NCI-H748 (cell line): Measurements from ENCODE around the gene LCA5L.

Source experiments
- DNase-seq: peaks from one replicate; lab custom pipeline; 2025; ENCODE audit not compliant: unreplicated experiment; lab: John Stamatoyannopoulos, UW

LCA5L gene

DNA sequence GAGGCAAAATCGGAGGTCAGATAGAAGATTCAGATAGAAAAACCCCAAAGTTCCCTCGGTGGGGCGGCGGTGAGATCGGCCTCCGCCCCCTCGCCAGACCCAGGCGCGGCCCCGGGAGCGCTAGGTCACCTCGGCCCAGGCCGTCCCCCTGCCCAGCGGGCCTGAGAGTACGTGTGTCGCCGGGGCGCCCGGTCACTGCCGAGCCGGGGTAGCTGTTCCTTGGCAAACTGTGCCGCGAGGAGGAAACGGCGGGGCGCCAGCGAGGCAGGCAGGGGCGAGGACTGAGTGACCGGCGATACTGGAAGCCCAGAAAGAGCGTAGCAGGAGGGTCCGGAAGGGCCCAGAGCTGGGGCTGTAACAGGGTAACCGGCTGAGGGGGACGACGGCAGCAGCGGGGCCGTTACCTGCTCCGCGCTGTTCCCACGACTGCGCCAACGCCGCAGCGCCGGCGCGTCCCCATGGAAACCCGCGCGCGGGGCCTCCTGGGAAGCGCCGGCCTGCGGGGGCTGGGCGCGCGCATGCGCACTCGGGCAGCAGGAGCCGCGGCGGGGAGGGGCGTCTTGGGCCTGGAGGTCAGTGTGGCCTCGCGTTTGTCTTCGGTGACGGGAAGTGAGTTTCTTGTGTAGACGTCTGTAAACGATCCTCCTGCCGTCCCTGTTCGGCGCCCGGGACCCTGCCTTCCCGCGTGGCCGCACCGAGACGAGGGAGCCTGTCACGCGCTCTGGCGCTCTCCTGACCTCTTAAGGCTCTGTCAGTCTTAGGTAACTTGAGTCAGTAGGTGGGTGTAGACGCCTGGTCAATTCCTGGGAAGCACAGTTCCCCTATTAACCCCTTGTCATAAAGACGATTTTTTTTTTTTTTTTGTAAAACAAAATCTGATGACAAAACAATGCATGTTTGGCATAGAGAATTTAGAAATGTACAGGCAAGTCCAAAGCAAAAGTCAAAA is at the start of gene LCA5L:
Gene LCA5L (minus strand): TSS at position 458 of the 949 bp plus-strand sequence. CDS start 17,285 bp downstream, outside the sequence.
- DNase-seq = peak; percentile 90

DNA sequence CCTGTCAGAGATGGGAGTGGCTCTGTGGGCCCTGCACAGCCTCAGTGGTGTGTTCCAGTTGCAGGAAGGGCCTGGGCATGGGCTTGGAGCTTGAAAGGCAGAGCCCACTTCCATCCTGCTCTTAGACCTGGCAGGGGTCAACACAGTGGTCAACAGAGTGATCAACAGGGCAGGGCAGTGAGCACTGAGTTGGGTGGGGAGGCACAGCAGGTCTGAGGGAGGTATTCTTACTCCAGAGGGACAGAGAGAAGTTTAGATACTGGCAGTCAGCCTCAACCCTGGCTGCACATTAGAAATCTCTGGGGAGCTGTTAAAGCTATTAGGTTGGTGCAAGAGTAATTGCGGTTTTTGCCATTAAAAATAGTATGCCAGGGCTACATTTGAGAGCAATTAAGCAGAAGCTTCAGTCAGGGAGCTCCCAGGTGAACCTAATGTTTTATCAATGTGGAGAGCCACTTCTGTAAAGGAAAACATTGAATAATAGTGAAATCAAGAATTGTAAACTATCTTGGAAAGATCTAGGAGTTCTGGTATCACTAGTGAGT is 43.9 kb upstream of the LCA5L start:
- no peak for DNase-seq

DNA sequence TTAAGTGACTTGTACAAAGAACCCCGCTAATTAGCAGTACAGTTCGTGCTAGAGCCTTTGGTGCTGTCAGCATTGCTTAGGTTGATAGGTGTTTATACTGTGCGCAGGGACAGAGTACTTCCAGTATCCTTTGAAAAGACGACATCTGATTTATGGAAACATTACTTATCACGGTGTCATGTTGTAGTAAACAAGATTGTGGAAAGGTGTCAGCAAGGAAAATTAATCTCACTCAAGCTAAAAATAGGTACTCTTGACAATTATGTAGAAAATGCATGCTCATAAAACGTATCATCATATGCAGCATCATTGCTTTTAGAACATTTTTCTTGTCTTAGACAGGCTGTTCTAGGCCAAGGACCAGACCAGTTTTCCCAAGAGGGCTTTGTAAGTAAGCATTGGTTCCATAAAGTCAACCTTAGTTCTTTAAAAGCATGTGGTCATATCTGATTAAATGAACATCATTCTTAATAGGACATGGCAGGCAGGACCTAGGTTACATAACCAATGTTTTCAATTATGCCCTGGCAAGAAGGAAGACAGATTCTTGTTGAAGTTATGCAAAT is 39.2 kb upstream of the LCA5L start:
- no peak for DNase-seq

DNA sequence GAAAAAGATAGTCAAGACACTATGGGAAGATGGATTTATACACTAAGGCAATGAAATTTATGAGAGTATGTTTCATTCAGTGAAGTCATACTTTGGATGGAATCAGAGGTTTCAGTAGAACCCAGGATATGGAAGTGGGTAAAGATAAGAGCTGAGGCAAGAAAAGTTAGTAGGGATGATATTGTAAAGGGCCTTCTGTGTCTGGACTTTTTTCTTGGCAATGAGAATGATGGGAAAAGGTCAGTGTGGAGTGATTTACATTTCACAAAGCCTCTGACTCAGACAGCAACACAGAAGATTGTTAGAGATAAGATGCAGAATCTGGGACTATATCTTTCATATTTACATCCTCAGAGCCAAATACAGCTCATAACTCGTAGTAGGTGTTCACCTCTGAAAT is 38.3 kb upstream of the LCA5L start:
- no peak for DNase-seq

GRCh38 chr21:39481886-39482285 is 36.3 kb upstream of the LCA5L start:
- no peak for DNase-seq

GRCh38 chr21:39480271-39480670 is 34.7 kb upstream of the LCA5L start:
- DNase-seq = no peak

DNA sequence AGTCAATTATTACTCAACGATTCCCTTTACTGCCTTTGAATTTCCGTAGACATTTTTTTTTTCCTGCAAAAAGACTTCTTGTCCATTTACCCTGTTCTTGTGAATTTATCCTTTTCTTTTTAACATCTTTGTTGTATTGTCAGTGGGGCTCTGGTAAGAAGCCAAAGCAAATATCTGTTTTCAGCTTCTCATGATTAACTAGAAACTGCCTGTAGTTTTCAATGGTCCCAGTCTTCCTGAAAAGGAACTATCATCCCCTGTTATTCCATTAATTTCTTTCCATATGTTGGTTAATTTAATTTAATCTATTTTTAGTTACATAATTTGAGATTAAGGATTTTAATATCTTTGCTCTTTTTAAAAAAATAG is 34.2 kb upstream of the LCA5L start:
- DNase-seq = no peak

DNA sequence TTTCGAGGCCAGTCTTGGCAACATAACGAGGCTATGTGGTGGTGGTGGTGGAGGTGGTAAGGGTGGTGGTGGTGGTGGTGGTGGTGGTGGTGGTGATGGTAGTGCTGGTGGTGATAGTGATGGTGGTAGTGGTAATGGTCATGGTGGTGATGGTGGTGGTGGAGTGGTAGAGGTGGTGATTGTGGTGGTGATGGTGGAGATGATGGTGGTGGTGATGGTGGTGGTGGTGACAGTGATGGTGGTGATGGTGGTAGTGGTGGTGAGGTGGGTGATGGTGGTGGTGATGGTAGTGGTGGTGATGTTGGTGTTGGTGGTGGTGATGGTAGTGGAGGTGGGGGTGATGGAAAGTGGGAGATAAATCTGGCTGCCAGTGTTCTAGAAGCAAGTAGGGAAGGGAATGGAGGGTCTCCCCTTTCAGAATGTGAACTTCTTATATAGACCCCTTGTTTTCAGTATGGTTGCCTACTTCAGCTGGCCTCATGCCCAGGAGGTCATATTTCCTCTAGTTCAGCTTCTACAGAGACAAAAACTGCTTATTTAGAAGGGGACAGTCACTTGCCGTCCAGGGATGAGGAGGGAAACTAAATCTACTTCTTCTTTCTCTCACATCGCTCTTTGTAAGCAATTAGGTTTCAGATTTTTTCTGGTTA is 33.7 kb upstream of the LCA5L start:
- no peak for DNase-seq

GRCh38 chr21:39474611-39475010 is 29.0 kb upstream of the LCA5L start:
- DNase-seq = no peak

DNA sequence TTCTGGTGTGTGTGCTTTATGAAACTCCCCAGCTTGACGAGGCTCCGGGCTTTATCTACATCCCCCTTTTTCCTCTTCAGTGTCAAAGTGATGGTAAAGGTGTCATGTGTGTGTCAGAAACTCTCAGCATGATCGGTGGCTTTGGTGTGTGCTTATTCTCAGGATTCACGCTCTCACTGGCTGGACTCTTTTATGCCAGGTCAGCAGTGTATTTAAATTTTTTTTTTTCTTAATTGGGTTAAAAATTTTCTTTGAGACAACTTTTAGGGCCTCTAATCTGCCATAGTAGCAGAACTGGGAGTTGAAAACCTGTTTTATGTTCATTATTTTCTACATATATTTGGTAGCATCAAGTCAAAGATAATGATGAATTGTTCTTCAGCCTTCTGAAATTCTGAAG is 27.2 kb upstream of the LCA5L start:
- DNase-seq = no peak

- no peak for DNase-seq
Measured at GRCh38 chr21:39471598-39471997, 26.0 kb upstream of the LCA5L start.

DNA sequence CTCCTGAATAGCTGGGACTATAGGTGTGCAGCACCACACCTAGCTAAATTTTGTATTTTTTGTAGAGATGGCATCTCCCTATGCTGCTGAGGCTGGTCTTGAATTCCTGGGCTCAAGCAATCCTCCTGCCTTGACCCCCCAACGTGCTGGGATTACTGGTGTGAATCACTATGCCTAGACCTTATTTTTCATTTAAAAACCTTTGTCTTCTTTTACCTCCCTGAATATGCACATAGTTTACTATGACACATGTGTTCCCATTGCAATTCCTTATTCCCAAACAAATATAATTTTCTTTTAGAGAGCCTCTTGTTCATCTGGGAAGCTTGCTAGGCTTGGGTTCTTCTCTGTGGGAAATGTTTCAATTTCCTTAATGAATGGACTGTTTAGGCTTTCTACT is 23.0 kb upstream of the LCA5L start:
- no peak for DNase-seq

- DNase-seq = no peak
Measured at GRCh38 chr21:39467746-39468145, 22.2 kb upstream of the LCA5L start.

GRCh38 chr21:39466584-39466983 is 21.0 kb upstream of the LCA5L start:
- DNase-seq = no peak

- DNase-seq = no peak
Measured at GRCh38 chr21:39463308-39463707, 17.7 kb upstream of the LCA5L start.

GRCh38 chr21:39461419-39461818 is 15.8 kb upstream of the LCA5L start:
- DNase-seq = no peak

- DNase-seq = peak; percentile 5
Measured at GRCh38 chr21:39456665-39457064, 11.1 kb upstream of the LCA5L start.

GRCh38 chr21:39454949-39455668 is 9.5 kb upstream of the LCA5L start:
- no peak for DNase-seq

DNA sequence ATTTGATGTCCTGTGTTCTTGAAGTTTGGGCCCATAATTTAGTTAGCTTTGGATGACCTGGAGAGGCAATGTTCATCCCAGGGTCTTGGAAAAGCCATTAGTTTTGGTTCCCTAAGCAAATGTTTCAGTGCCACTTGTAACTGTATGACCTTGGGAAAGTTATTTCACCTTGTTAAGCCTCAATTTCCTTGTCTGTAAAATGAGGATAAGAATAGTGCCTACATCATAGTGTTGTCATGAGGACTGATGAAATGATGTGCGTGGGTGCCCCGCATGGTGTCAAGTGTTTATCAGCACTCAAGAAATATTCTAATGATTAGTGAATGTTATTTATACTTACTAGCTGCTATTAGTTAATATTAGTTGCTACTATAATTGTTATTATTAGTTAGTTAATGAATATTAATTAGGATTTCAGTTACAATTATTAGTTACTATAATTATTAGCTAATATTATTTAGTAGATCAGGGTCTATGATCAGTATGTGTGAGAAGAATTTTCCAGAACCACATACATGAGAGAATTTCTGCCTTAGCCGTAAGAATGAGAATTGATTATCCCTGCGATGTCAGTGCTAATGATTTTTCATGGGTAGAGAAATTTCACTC is 8.1 kb upstream of the LCA5L start:
- DNase-seq = no peak

- no peak for DNase-seq
Measured at GRCh38 chr21:39452970-39453342, 7.4 kb upstream of the LCA5L start.
